Caco-2 (cell line): ENCODE results near the gene ACSL1. TPM values are rescaled to one million over a fixed set of nuclear protein-coding genes. Genes with fewer than 3 reads are reported as not detected.

Experiments used
- BruUV-seq: library from RNA; stranded (reverse); fragments of 400-500 nt; replicated peaks from 2 replicates; lab custom pipeline; 2021; lab: Mats Ljungman, UMichigan
- CTCF ChIA-PET: fragments of 300-600 bp; sonication (Branson Sonifier 250); formaldehyde crosslinking; loops from one replicate; lab custom pipeline; 2022; ENCODE audit warnings: antibody characterized with exemption; lab: Charles Lee
- POLR2A ChIA-PET: fragments of 300-600 bp; sonication (Branson Sonifier 250); formaldehyde crosslinking; loops from one replicate; lab custom pipeline; 2022; ENCODE audit warnings: antibody characterized with exemption; lab: Charles Lee
- DNase-seq, 2 experiments: peaks; one replicate each; pipeline versions ENCODE4 v3.0.0 to v3.0.0-alpha.2; 2020 to 2022
- H3K27me3 ChIP-seq: replicated peaks from 2 replicates; pipeline ENCODE4 v1.6.0; 2011; ENCODE audit warnings: low read length; ENCODE audit not compliant: control insufficient read depth, insufficient read depth
- H3K36me3 ChIP-seq: 2 replicates; pipeline ENCODE4 v1.5.1; 2011; ENCODE audit warnings: low read length; ENCODE audit not compliant: control insufficient read depth, insufficient read depth
- H3K4me1 ChIP-seq: fragments of 250-450 bp; sonication (Bioruptor Pico); 2 replicates; pipeline ENCODE4 v1.5.1; 2020; ENCODE audit warnings: mild to moderate bottlenecking
- H3K4me3 ChIP-seq: 2 replicates; pipeline ENCODE4 v1.5.1; 2011; ENCODE audit warnings: low read depth, mild to moderate bottlenecking, control low read depth, low read length
- H3K9me3 ChIP-seq: fragments of 250-450 bp; sonication (Bioruptor Pico); 2 replicates; pipeline ENCODE4 v1.5.1; 2020; ENCODE audit warnings: mild to moderate bottlenecking, moderate library complexity
- H3K27ac Mint-ChIP-seq: one replicate; pipeline ENCODE4 v1.8.0; 2022; ENCODE audit warnings: mixed read lengths; ENCODE audit not compliant: unreplicated experiment
- H3K27me3 Mint-ChIP-seq: one replicate; pipeline ENCODE4 v1.8.0; 2022; ENCODE audit warnings: mixed read lengths; ENCODE audit not compliant: insufficient read depth, unreplicated experiment
- H3K36me3 Mint-ChIP-seq: one replicate; pipeline ENCODE4 v1.8.0; 2022; ENCODE audit warnings: mild to moderate bottlenecking, mixed read lengths; ENCODE audit not compliant: insufficient read depth, unreplicated experiment
- H3K4me1 Mint-ChIP-seq: one replicate; pipeline ENCODE4 v1.8.0; 2022; ENCODE audit warnings: low read depth, mixed read lengths; ENCODE audit not compliant: unreplicated experiment
- H3K4me3 Mint-ChIP-seq: one replicate; pipeline ENCODE4 v1.8.0; 2022; ENCODE audit warnings: mild to moderate bottlenecking, moderate library complexity, mixed read lengths; ENCODE audit not compliant: unreplicated experiment
- H3K9me3 Mint-ChIP-seq: one replicate; pipeline ENCODE4 v1.8.0; 2022; ENCODE audit warnings: mixed read lengths; ENCODE audit not compliant: unreplicated experiment
- CTCF ChIP-seq, 2 experiments: fragments of 200-600 bp in 1 of 2; IDR thresholded peaks; 1 replicate in 1 of 2; 2 replicates in 1 of 2; pipeline versions ENCODE4 v1.5.1 to v1.8.0; 2011 to 2022; ENCODE audit warnings: antibody characterized with exemption in 1 of 2, control low read depth in 1 of 2, inconsistent platforms in 1 of 2, low read depth in 1 of 2, low read length in 1 of 2, mild to moderate bottlenecking in 1 of 2, moderate library complexity in 1 of 2; ENCODE audit not compliant: insufficient read depth in 1 of 2, severe bottlenecking in 1 of 2, unreplicated experiment in 1 of 2
- intact Hi-C: fragments of 100-400 bp; cut with micrococcal nuclease; formaldehyde crosslinking; loops from one replicate; pipeline ENCODE4 v1.10.0; 2022; ENCODE audit not compliant: unreplicated experiment
- total RNA-seq: library from RNA; stranded (reverse); gene quantifications from 2 replicates; pipeline ENCODE4 v1.2.3, GENCODE V29; 2022

ACSL1 gene
- total RNA-seq, 1 experiment from 2014 or later, result 100 TPM

GRCh38 chr4:184815046-184815877, 10.5 kb downstream of the ACSL1 start:
- Histone ChIP-seq H3K4me3 (peak overlapping the region; percentile 6), H3K4me1 (peaks cover 60% of the 10 kb centered on the region), H3K36me3 (no peaks in the 10 kb centered on the region), H3K27me3 (no peaks in the 10 kb centered on the region), H3K9me3 (no peaks in the 10 kb centered on the region)
- Mint-ChIP-seq H3K27ac (peak overlapping the region; percentile 95), H3K4me1 (peaks cover 49% of the 10 kb centered on the region), H3K9me3 (no peaks in the 10 kb centered on the region), H3K4me3 (peak overlapping the region; percentile 71), H3K27me3 (no peaks in the 10 kb centered on the region), H3K36me3 (peaks cover 11% of the 10 kb centered on the region)
- POLR2A ChIA-PET, result interaction anchor here (0.6 to 1.9 kb wide), 4 partner anchors 21 to 1908 kb away, joined by 3 to 8 read pairs (median 5); partner anchors contain the start of genes CENPU and FAT1
- no peak for TF ChIP-seq CTCF (IDR thresholded peaks at IDR 0.05; ENCODE audit: insufficient read depth in 1 of 2, low read depth in 1 of 2, low read length in 1 of 2, severe bottlenecking in 1 of 2, unreplicated experiment in 1 of 2)
- CTCF ChIA-PET, result interaction anchor here (0.7 to 1.0 kb wide), 3 partner anchors 12 to 122 kb away, joined by 3 to 4 read pairs (median 3); no protein-coding TSS in a partner anchor
- TSS peak; percentile 38 for BruUV-seq
- DNase-seq, result peak; percentile 92 to 95
- intact Hi-C loops, result loop anchor here (1.0 to 2.0 kb wide), 3 partner anchors 23 to 122 kb away; no protein-coding TSS in a partner anchor

- Histone ChIP-seq H3K9me3 (no peaks in the 10 kb centered on the region), H3K4me3 (peak overlapping the region; percentile 6), H3K27me3 (no peaks in the 10 kb centered on the region), H3K4me1 (peaks cover 57% of the 10 kb centered on the region), H3K36me3 (no peaks in the 10 kb centered on the region)
- TF ChIP-seq CTCF (IDR thresholded peaks at IDR 0.05; ENCODE audit: insufficient read depth in 1 of 2, low read depth in 1 of 2, low read length in 1 of 2, severe bottlenecking in 1 of 2, unreplicated experiment in 1 of 2), result no peak
- no TSS peak for BruUV-seq
- CTCF ChIA-PET, result interaction anchor here (0.7 to 1.0 kb wide), 3 partner anchors 11 to 123 kb away, joined by 3 to 4 read pairs (median 3); no protein-coding TSS in a partner anchor
- POLR2A ChIA-PET, result interaction anchor here (0.6 to 1.9 kb wide), 3 partner anchors 22 to 1909 kb away, joined by 4 to 8 read pairs (median 6); partner anchors contain the start of genes CENPU and FAT1
- Mint-ChIP-seq H3K9me3 (no peaks in the 10 kb centered on the region), H3K27ac (peak overlapping the region; percentile 95), H3K27me3 (no peaks in the 10 kb centered on the region), H3K36me3 (peaks cover 11% of the 10 kb centered on the region), H3K4me1 (peaks cover 50% of the 10 kb centered on the region), H3K4me3 (peak overlapping the region; percentile 71)
- DNase-seq, result no peak
- intact Hi-C loops, result loop anchor here (1.0 to 2.0 kb wide), 3 partner anchors 24 to 123 kb away; no protein-coding TSS in a partner anchor
Observed at GRCh38 chr4:184814686-184815045, 11.1 kb downstream of the ACSL1 start.

GRCh38 chr4:184812651-184813181, 13.1 kb downstream of the ACSL1 start:
- H3K27ac Mint-ChIP-seq, result peak overlapping the region; percentile 82
- H3K4me3 ChIP-seq, result no peak overlapping the region
- no peaks in the 10 kb centered on the region for H3K27me3 Mint-ChIP-seq
- no peaks in the 10 kb centered on the region for H3K36me3 ChIP-seq
- BruUV-seq, result no TSS peak
- peaks cover 50% of the 10 kb centered on the region for H3K4me1 Mint-ChIP-seq
- peaks cover 48% of the 10 kb centered on the region for H3K4me1 ChIP-seq
- CTCF ChIA-PET, result interaction anchor here (1.6 kb wide), 1 partner anchor 67 kb away, joined by 6 read pairs; no protein-coding TSS in a partner anchor
- POLR2A ChIA-PET, result no interaction called here
- intact Hi-C loops, result no loop called here
- peak overlapping the region; percentile 56 for H3K4me3 Mint-ChIP-seq
- no peaks in the 10 kb centered on the region for H3K27me3 ChIP-seq
- H3K9me3 Mint-ChIP-seq, result no peaks in the 10 kb centered on the region
- no peaks in the 10 kb centered on the region for H3K9me3 ChIP-seq
- H3K36me3 Mint-ChIP-seq, result peaks cover 11% of the 10 kb centered on the region
- no peak for DNase-seq
- no peak for TF ChIP-seq CTCF (IDR thresholded peaks at IDR 0.05; ENCODE audit: insufficient read depth in 1 of 2, low read depth in 1 of 2, low read length in 1 of 2, severe bottlenecking in 1 of 2, unreplicated experiment in 1 of 2)
